ENCODE results near the gene TXNDC12.

TXNDC12 gene

DNA sequence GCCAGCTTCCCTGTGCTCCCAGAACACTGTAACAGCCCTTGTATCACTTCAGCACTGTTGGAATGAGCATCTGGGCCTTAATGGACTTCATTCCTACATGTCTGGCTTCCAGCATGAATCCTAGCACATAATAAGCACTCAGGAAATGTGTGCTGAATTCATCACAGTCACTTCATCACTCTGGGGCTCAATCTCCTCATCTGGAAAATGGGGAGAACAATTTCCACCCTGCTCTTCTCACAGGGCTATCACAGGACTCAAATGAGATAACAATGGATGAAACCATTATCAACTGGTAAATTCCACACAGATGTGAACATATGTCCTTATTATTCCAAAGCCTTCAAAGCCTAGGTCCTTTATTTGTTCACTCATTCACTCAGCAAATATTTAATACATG lies 76.9 kb downstream of the TXNDC12 start:
- ChIA-PET POLR2A (no interaction called here), CTCF (interaction anchor here (0.5 kb wide), 1 partner anchor 779 kb away, joined by 3 read pairs; no protein-coding TSS in a partner anchor)
- no peak for TF ChIP-seq FOXM1 (IDR thresholded peaks at IDR 0.05; ENCODE audit: borderline replicate concordance)
- no peak for TF ChIP-seq FOXA1 (IDR thresholded peaks at IDR 0.05)
- TF ChIP-seq FOXK2 (IDR thresholded peaks at IDR 0.05): no peak
- TF ChIP-seq SUZ12 (IDR thresholded peaks at IDR 0.05): no peak
- TF ChIP-seq TARDBP (IDR thresholded peaks at IDR 0.05): no peak
- no peak for DNase-seq (ENCODE audit: extremely low spot score)

DNA sequence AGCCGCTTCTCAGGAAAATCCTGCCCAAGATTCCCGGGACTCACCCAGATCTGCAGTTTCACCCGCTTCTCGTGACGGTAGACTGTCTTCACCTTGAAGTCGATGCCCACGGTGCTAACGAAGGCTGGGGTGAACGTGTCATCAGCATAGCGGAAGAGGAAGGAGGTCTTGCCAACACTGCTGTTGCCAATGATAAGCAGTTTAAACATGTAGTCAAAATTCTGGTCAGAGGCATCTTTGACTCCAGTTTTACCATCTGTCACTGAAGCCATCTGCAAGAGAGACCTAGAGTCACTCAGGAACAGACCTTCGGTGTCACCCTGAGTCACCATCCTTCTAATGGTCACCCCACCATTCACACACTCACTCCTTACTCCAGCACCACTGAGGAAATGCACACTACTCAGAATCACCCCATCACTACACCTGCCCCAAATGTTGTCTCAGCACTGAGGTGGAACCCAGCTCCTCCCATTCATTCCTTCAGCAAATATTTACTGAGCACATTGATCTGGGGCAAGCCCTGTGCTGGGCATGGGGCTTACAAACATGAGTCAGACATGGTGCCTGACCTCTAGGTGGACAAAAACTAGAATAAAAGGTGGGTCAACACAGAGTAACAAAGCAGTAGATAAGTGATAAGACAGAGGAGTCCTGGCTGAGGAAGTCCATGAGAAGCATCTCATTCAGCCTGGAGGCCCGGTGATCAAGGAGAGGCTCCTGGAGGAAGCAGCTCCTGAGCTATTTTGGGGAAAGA lies 78.0 kb downstream of the TXNDC12 start:
- no peak for DNase-seq (ENCODE audit: extremely low spot score)
- TF ChIP-seq LEF1 (IDR thresholded peaks at IDR 0.05; ENCODE audit: borderline replicate concordance) (no peak), HDGF (IDR thresholded peaks at IDR 0.05; ENCODE audit: borderline replicate concordance) (no peak), SP1 (IDR thresholded peaks at IDR 0.05) (no peak), NFRKB (IDR thresholded peaks at IDR 0.05) (no peak), TARDBP (IDR thresholded peaks at IDR 0.05) (no peak), ARNT (IDR thresholded peaks at IDR 0.05) (no peak), BHLHE40 (IDR thresholded peaks at IDR 0.05; ENCODE audit: borderline replicate concordance) (no peak), CTBP1 (IDR thresholded peaks at IDR 0.05; ENCODE audit: borderline replicate concordance) (no peak), ZNF384 (IDR thresholded peaks at IDR 0.05) (no peak), FOXA1 (IDR thresholded peaks at IDR 0.05) (no peak)
- TF ChIP-seq, protein P1, sequence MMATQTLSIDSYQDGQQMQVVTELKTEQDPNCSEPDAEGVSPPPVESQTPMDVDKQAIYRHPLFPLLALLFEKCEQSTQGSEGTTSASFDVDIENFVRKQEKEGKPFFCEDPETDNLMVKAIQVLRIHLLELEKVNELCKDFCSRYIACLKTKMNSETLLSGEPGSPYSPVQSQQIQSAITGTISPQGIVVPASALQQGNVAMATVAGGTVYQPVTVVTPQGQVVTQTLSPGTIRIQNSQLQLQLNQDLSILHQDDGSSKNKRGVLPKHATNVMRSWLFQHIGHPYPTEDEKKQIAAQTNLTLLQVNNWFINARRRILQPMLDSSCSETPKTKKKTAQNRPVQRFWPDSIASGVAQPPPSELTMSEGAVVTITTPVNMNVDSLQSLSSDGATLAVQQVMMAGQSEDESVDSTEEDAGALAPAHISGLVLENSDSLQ (IDR thresholded peaks at IDR 0.05): no peak
- POLR2A ChIA-PET: no interaction called here
- CTCF ChIA-PET: no interaction called here

DNA sequence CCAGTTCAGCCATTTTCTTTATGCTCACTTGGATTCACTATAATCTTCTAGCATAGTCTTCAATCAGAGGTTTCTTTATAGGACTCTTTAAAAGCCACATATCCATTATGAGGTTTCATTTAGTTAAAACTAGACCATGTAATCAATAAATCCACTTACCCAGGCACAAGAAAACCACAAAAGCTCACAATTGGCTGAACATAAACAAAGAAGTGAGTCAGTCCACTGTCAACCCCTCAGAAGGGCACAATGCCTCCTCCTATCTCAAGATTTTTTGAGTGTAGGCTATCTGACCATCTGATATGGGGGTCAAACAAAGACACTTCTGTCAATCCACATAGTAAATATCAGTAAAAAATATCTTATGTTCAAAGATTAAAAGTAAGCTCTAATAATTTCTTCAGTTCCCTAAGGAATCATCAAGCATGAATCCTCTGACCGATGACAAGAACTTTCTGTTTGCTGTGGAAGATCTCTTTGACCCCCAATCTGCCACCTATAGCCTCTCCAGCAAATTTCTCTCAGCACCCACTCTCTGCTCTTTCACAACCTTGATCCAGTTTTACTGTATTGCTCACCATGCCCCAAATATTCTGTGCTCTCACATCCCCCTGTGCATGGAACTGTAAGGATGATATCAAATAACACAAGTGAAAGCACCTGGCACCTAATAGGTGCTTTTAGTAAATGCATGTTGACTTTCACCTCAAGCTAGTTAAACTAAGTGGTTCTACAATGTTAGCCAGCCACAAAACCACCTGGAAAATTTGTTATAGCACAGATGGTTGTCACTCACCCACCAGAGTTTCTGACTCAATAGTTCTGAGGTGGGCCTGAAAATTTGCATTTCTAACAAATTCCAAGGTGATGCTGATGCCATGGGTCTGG lies 81.2 kb downstream of the TXNDC12 start:
- DNase-seq (ENCODE audit: extremely low spot score): no peak
- CTCF ChIA-PET: no interaction called here
- POLR2A ChIA-PET: no interaction called here

More for the DNA sequence above, 81.2 kb downstream of the TXNDC12 start:
- TF ChIP-seq, protein P1 (IDR thresholded peaks at IDR 0.05): no peak
- no peak for TF ChIP-seq L3MBTL2 (conservative IDR thresholded peaks at IDR 0.05)
- TF ChIP-seq LEF1 (IDR thresholded peaks at IDR 0.05; ENCODE audit: borderline replicate concordance): no peak
- no peak for TF ChIP-seq ARNT (IDR thresholded peaks at IDR 0.05)
- TF ChIP-seq FOXK2 (IDR thresholded peaks at IDR 0.05): no peak
- no peak for TF ChIP-seq ZNF384 (IDR thresholded peaks at IDR 0.05)
- TF ChIP-seq SP1 (IDR thresholded peaks at IDR 0.05): no peak
- TF ChIP-seq NFRKB (IDR thresholded peaks at IDR 0.05): no peak
- TF ChIP-seq FOXM1 (IDR thresholded peaks at IDR 0.05; ENCODE audit: borderline replicate concordance): no peak

Data from HEK293T (cell line).